NCI-H2227 treated with DMSO at 0.1 percent for 48 hours (cell line): Measurements from ENCODE around the gene AGXT2.
"Not testable (repeated sequence)": the region's sequence is repeated elsewhere in the genome, so short reads cannot be mapped to it uniquely, and the experiment has no call there.

Experiments used
- DNase-seq: peaks from one replicate; lab custom pipeline; 2025; lab: John Stamatoyannopoulos, UW

Gene AGXT2

GRCh38 chr5:35015063-35015462 lies 32.7 kb downstream of the AGXT2 start:
- DNase-seq, result no peak

GRCh38 chr5:35012796-35013195 lies 35.0 kb downstream of the AGXT2 start:
- DNase-seq, result no peak

GRCh38 chr5:35012365-35012764 lies 35.4 kb downstream of the AGXT2 start:
- no peak for DNase-seq

GRCh38 chr5:35010676-35011075 lies 37.1 kb downstream of the AGXT2 start:
- DNase-seq, result no peak

GRCh38 chr5:35009657-35010056 lies 38.1 kb downstream of the AGXT2 start:
- DNase-seq, result no peak

GRCh38 chr5:35009019-35009418 lies 38.7 kb downstream of the AGXT2 start:
- no peak for DNase-seq

- DNase-seq, result no peak
Measured at GRCh38 chr5:35004771-35005170, 43.0 kb downstream of the AGXT2 start.

GRCh38 chr5:35004200-35004599 lies 43.5 kb downstream of the AGXT2 start:
- DNase-seq, result no peak

GRCh38 chr5:35003018-35003957 lies 44.5 kb downstream of the AGXT2 start:
- DNase-seq, result peak; percentile 55

GRCh38 chr5:35002459-35002858 lies 45.3 kb downstream of the AGXT2 start:
- DNase-seq, result no peak

- DNase-seq, result no peak
Measured at GRCh38 chr5:35001842-35002241, 45.9 kb downstream of the AGXT2 start.

- no peak for DNase-seq
Measured at GRCh38 chr5:34998058-34998789, 49.5 kb downstream of the AGXT2 start.

GRCh38 chr5:34996261-34996660 lies 51.5 kb downstream of the AGXT2 start:
- DNase-seq, result no peak

- no peak for DNase-seq
Measured at GRCh38 chr5:34993951-34994350, 53.8 kb downstream of the AGXT2 start.

GRCh38 chr5:34991486-34992238 lies 56.1 kb downstream of the AGXT2 start:
- DNase-seq, result no peak

- no peak for DNase-seq
Measured at GRCh38 chr5:34986965-34987364, 60.8 kb downstream of the AGXT2 start.

GRCh38 chr5:34982823-34983222 lies 64.9 kb downstream of the AGXT2 start:
- no peak for DNase-seq

- no peak for DNase-seq
Measured at GRCh38 chr5:34978681-34979080, 69.1 kb downstream of the AGXT2 start.

- no peak for DNase-seq
Measured at GRCh38 chr5:34977934-34978613, 69.7 kb downstream of the AGXT2 start.

- DNase-seq, result no peak
Measured at GRCh38 chr5:34976347-34976746, 71.4 kb downstream of the AGXT2 start.

GRCh38 chr5:34971655-34972054 lies 76.1 kb downstream of the AGXT2 start:
- DNase-seq, result not testable (repeated sequence)

- no peak for DNase-seq
Measured at GRCh38 chr5:34970552-34970951, 77.2 kb downstream of the AGXT2 start.
